ENCODE measurements around the gene FGGY.

The FGGY gene

DNA sequence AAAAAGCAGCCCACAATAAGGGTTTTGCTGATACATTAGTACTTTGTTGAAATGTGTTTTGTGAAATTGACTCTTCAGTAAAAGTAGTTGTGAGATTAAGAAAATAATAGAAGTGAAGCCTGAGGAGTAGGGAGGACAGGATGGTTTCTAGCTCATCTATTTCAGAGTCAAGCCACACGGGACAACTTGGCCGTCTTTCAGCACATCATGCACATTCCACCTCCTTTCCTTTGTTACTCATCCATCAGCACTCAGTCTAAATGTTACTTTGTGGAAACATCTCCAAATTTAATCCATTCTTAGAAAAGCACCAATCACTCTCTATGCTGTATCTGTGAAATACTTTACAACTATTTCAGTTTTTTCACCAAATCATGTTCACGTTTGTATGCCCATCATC is 223.3 kb downstream of the FGGY start (continued):
- TF ChIP-seq IKZF3 (tag by site-specific recombination; IDR thresholded peaks at IDR 0.05) (no peak), ZNF785 (tag by site-specific recombination; IDR thresholded peaks at IDR 0.05) (no peak), ZBTB49 (tag by site-specific recombination; IDR thresholded peaks at IDR 0.05; ENCODE audit: low read depth) (no peak), GLIS2 (tag by site-specific recombination; IDR thresholded peaks at IDR 0.05) (no peak), ZNF76 (tag by site-specific recombination; IDR thresholded peaks at IDR 0.05; ENCODE audit: borderline replicate concordance, low read depth) (no peak), SCRT1 (tag by site-specific recombination; IDR thresholded peaks at IDR 0.05; ENCODE audit: borderline replicate concordance) (no peak)

DNA sequence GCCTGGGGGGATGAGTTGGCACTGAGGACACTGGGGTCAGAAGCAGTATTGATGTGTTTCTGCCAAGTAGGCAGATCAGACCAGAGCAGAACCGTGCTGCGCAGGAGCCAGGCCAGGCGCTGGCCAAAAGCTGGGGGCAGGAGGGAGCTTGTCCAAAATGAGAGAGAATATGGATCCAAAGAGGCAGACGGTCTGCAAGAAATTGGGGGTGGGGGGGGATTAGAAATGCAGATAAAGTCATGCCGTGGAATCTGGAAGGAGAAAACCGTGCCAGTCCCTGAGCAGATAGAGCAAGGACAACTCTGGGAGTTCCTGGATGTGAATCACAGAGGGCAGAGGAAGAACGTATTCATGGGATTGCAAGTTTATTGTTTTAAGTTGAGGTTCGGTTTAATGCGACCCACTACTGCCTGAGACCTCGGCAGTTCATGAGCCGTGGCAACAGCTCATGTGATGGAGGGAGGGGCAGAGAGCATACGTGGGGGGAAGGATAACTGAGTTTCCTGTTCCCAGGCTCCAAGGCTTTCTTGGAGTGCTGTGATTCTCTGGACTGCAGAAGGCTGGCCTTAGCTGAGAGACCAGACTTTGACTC is 224.0 kb downstream of the FGGY start:
- no peak for TF ChIP-seq ZNF624 (tag by site-specific recombination; IDR thresholded peaks at IDR 0.05)
- CTCF ChIA-PET = interaction anchor here (0.6 kb wide), 1 partner anchor 144 kb away, joined by 4 read pairs; no protein-coding TSS in a partner anchor
- no peak overlapping the region for H3K4me3 ChIP-seq (ENCODE audit: low read depth, low read length)
- no peaks in the 10 kb centered on the region for H3K36me3 ChIP-seq (ENCODE audit: control insufficient read depth in 2 of 2, insufficient read depth in 1 of 2, low read length in 2 of 2)
- no peaks in the 10 kb centered on the region for H3K9me3 ChIP-seq (ENCODE audit: control insufficient read depth, insufficient read depth, low read depth, low read length)
- no peaks in the 10 kb centered on the region for H3K4me1 ChIP-seq (ENCODE audit: control insufficient read depth, insufficient read depth, low read length)
- no peak overlapping the region for H3K27ac ChIP-seq (ENCODE audit: extremely low read depth, low read depth, low read length)
- POLR2A ChIA-PET = interaction anchor here (0.6 kb wide), 1 partner anchor 616 kb away, joined by 5 read pairs; no protein-coding TSS in a partner anchor

DNA sequence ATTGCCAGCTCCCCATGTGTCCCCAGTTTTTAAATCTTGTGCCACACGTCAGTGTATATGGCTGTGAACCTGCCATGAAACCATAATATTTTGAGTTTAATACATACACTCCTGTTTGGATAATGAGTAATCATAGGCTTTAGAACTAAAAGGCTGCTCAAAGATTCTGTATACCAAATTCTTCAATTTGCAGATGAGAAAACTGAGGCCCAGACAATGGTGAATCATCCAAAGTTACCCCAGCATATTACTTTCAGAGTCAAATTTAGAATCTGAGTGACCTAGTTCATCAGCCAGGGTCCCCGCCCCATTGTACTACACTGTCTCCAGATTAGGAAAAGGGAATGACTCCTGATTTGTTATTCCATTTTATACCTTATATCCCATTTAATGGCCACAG is 224.6 kb downstream of the FGGY start:
- ChIA-PET POLR2A (no interaction called here), CTCF (no interaction called here)
- H3K4me1 ChIP-seq (ENCODE audit: control insufficient read depth, insufficient read depth, low read length) = no peaks in the 10 kb centered on the region
- H3K9me3 ChIP-seq (ENCODE audit: control insufficient read depth, insufficient read depth, low read depth, low read length) = no peaks in the 10 kb centered on the region
- no peak overlapping the region for H3K4me3 ChIP-seq (ENCODE audit: low read depth, low read length)
- TF ChIP-seq ZNF266 (tag by site-specific recombination; IDR thresholded peaks at IDR 0.05; ENCODE audit: low read depth) = no peak
- no peak for TF ChIP-seq HOXA7 (CRISPR knock-in tag; IDR thresholded peaks at IDR 0.05; ENCODE audit: borderline replicate concordance)
- TF ChIP-seq ZNF768 (tag by site-specific recombination; IDR thresholded peaks at IDR 0.05) = no peak
- TF ChIP-seq SALL2 (tag by site-specific recombination; IDR thresholded peaks at IDR 0.05; ENCODE audit: borderline replicate concordance) = no peak
- no peak for TF ChIP-seq ZNF155 (tag by site-specific recombination; IDR thresholded peaks at IDR 0.05)
- no peak for TF ChIP-seq ZNF843 (tag by site-specific recombination; IDR thresholded peaks at IDR 0.05)
- TF ChIP-seq INSM2 (tag by site-specific recombination; IDR thresholded peaks at IDR 0.05) = no peak
- no peak for TF ChIP-seq ZNF423 (tag by site-specific recombination; IDR thresholded peaks at IDR 0.05)
- no peak for TF ChIP-seq ZNF747 (tag by site-specific recombination; IDR thresholded peaks at IDR 0.05)
- no peak for TF ChIP-seq IKZF3 (tag by site-specific recombination; IDR thresholded peaks at IDR 0.05)
- TF ChIP-seq ZNF239 (tag by site-specific recombination; IDR thresholded peaks at IDR 0.05) = no peak
- TF ChIP-seq ZBTB8A (tag by site-specific recombination; IDR thresholded peaks at IDR 0.05) = no peak
- TF ChIP-seq SCRT2 (tag by site-specific recombination; IDR thresholded peaks at IDR 0.05) = no peak
- TF ChIP-seq ZNF19 (tag by site-specific recombination; IDR thresholded peaks at IDR 0.05; ENCODE audit: low read depth) = no peak
- TF ChIP-seq ZNF48 (tag by site-specific recombination; IDR thresholded peaks at IDR 0.05) = no peak
- H3K27ac ChIP-seq (ENCODE audit: extremely low read depth, low read depth, low read length) = no peak overlapping the region
- no peaks in the 10 kb centered on the region for H3K36me3 ChIP-seq (ENCODE audit: control insufficient read depth in 2 of 2, insufficient read depth in 1 of 2, low read length in 2 of 2)

Data from HEK293 (cell line).